ENCODE measurements around the gene ARHGAP26. TPM values are rescaled to one million over a fixed set of nuclear protein-coding genes. Genes with fewer than 3 reads are reported as not detected.

ARHGAP26 gene
- polyA plus RNA-seq, 4 donors: 7.6 to 31.7 (median 11.5) TPM

- DNase-seq (no peak), FAIRE-seq (no peak)
- H3K4me1 ChIP-seq (ENCODE audit: control insufficient read depth in 3 of 3, insufficient read depth in 2 of 3, low read depth in 1 of 3, low read length in 2 of 3): peaks cover 0 to 53% (median 14%) of the 10 kb centered on the region in 3 donors
- no peaks in the 10 kb centered on the region for H3K27me3 ChIP-seq (ENCODE audit: control insufficient read depth in 3 of 3, insufficient read depth in 3 of 3, low read length in 3 of 3)
- H3K36me3 ChIP-seq (ENCODE audit: control insufficient read depth in 3 of 3, insufficient read depth in 2 of 3, low read depth in 1 of 3, low read length in 3 of 3): no peaks in the 10 kb centered on the region
- 65 to 75% (median 69%) methylated on average over 13 of the region's 13 CpGs for WGBS, 3 donors
- no peak overlapping the region for H3K4me3 ChIP-seq (ENCODE audit: low read depth in 1 of 3, low read length in 3 of 3)
- H3K27ac ChIP-seq (ENCODE audit: low read depth in 1 of 3, low read length in 2 of 3): no peak overlapping the region
- H3K9me3 ChIP-seq (ENCODE audit: control insufficient read depth in 2 of 2, insufficient read depth in 1 of 2, low read depth in 1 of 2, low read length in 1 of 2): no peaks in the 10 kb centered on the region
Observed at GRCh38 chr5:142864290-142865260, 94.4 kb downstream of the ARHGAP26 start.

- peaks cover 4 to 63% (median 14%) of the 10 kb centered on the region in 3 donors for H3K4me1 ChIP-seq (ENCODE audit: control insufficient read depth in 3 of 3, insufficient read depth in 2 of 3, low read depth in 1 of 3, low read length in 2 of 3)
- H3K9me3 ChIP-seq (ENCODE audit: control insufficient read depth in 2 of 2, insufficient read depth in 1 of 2, low read depth in 1 of 2, low read length in 1 of 2): no peaks in the 10 kb centered on the region
- no peaks in the 10 kb centered on the region for H3K27me3 ChIP-seq (ENCODE audit: control insufficient read depth in 3 of 3, insufficient read depth in 3 of 3, low read length in 3 of 3)
- no peak overlapping the region for H3K4me3 ChIP-seq (ENCODE audit: low read depth in 1 of 3, low read length in 3 of 3)
- H3K36me3 ChIP-seq (ENCODE audit: control insufficient read depth in 3 of 3, insufficient read depth in 2 of 3, low read depth in 1 of 3, low read length in 3 of 3): no peaks in the 10 kb centered on the region
- WGBS, 3 donors: 89 to 93% (median 92%) methylated on average over 4 of the region's 4 CpGs
- DNase-seq (no peak), FAIRE-seq (no peak)
- H3K27ac ChIP-seq (ENCODE audit: low read depth in 1 of 3, low read length in 2 of 3): no peak overlapping the region
Observed at GRCh38 chr5:142865631-142866030, 95.5 kb downstream of the ARHGAP26 start.

DNA sequence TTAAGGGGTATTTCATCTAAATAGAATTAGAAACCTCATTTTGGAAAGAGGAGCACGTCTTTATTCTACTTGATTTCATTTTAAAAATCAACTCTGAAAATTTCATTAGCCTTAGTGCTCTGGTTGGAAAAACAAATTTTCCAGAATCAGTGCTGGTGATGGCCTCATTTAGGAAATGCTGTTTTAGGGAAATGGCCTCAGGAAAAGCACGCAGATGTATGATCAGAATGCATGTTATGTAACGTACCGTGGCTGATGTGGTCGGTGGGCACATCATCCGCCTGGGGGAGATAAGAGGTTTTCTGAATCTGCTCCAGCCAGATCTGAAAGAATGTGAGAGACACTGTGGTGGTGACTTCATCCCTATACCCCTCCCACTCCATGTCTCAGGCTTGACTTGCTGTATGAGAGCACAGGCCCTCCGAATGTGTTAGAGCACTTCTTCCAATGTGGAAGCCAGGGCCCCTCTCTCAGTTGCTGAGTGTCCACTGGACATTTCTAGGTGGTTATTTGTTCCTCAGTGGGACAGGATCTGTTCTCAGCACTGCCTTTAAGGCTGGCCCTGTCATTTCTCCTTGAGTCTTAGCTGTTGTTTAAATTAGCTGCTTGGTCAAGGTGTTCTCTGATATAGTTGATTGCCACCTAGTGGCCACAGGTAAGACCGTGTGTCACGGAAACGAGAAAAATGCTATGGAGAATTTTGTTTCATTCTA, 96.5 kb downstream of the ARHGAP26 start:
- FAIRE-seq (no peak), DNase-seq (peak; percentile 86 to 88)
- Histone ChIP-seq H3K9me3 (ENCODE audit: control insufficient read depth in 2 of 2, insufficient read depth in 1 of 2, low read depth in 1 of 2, low read length in 1 of 2) (no peaks in the 10 kb centered on the region), H3K36me3 (ENCODE audit: control insufficient read depth in 3 of 3, insufficient read depth in 2 of 3, low read depth in 1 of 3, low read length in 3 of 3) (no peaks in the 10 kb centered on the region), H3K4me3 (ENCODE audit: low read depth in 1 of 3, low read length in 3 of 3) (no peak overlapping the region), H3K27me3 (ENCODE audit: control insufficient read depth in 3 of 3, insufficient read depth in 3 of 3, low read length in 3 of 3) (no peaks in the 10 kb centered on the region), H3K27ac (ENCODE audit: low read depth in 1 of 3, low read length in 2 of 3) (peak overlapping the region in 2 of 3 donors; percentile 16 to 31), H3K4me1 (ENCODE audit: control insufficient read depth in 3 of 3, insufficient read depth in 2 of 3, low read depth in 1 of 3, low read length in 2 of 3) (peaks cover 7 to 64% (median 10%) of the 10 kb centered on the region in 3 donors)
- WGBS, 3 donors: 52 to 54% (median 53%) methylated on average over 10 of the region's 10 CpGs

DNA sequence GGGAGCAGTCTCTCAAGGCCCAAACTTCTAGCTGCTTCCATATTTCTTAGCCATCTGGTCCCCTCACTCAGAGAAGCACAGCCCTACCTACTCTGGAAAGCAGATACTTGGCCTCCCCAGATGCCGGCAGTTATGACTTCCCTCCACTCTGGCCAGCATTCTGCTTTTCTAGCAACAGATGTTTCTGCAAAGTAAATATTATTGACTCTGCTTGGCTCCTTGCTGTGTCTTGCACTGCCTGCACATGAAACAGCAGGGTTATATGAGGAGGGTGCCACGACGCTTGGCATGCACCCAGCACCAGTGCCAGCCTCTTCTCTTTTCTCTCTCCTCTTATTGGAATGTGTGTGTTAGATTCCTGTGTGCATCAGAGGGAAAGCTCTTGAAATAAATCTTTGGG, 99.7 kb downstream of the ARHGAP26 start:
- H3K36me3 ChIP-seq (ENCODE audit: control insufficient read depth in 3 of 3, insufficient read depth in 2 of 3, low read depth in 1 of 3, low read length in 3 of 3): peaks cover 0 to 2% (median 0%) of the 10 kb centered on the region in 3 donors
- no peaks in the 10 kb centered on the region for H3K27me3 ChIP-seq (ENCODE audit: control insufficient read depth in 3 of 3, insufficient read depth in 3 of 3, low read length in 3 of 3)
- H3K4me1 ChIP-seq (ENCODE audit: control insufficient read depth in 3 of 3, insufficient read depth in 2 of 3, low read depth in 1 of 3, low read length in 2 of 3): peaks cover 21 to 71% (median 26%) of the 10 kb centered on the region in 3 donors
- no peaks in the 10 kb centered on the region for H3K9me3 ChIP-seq (ENCODE audit: control insufficient read depth in 2 of 2, insufficient read depth in 1 of 2, low read depth in 1 of 2, low read length in 1 of 2)
- DNase-seq: peak; percentile 41 to 50
- WGBS, 3 donors: 13 to 29% (median 27%) methylated on average over 3 of the region's 3 CpGs
- FAIRE-seq: no peak
- peak overlapping the region; percentile 44 to 90 (median 82) for H3K27ac ChIP-seq (ENCODE audit: low read depth in 1 of 3, low read length in 2 of 3)
- H3K4me3 ChIP-seq (ENCODE audit: low read depth in 1 of 3, low read length in 3 of 3): no peak overlapping the region

DNA sequence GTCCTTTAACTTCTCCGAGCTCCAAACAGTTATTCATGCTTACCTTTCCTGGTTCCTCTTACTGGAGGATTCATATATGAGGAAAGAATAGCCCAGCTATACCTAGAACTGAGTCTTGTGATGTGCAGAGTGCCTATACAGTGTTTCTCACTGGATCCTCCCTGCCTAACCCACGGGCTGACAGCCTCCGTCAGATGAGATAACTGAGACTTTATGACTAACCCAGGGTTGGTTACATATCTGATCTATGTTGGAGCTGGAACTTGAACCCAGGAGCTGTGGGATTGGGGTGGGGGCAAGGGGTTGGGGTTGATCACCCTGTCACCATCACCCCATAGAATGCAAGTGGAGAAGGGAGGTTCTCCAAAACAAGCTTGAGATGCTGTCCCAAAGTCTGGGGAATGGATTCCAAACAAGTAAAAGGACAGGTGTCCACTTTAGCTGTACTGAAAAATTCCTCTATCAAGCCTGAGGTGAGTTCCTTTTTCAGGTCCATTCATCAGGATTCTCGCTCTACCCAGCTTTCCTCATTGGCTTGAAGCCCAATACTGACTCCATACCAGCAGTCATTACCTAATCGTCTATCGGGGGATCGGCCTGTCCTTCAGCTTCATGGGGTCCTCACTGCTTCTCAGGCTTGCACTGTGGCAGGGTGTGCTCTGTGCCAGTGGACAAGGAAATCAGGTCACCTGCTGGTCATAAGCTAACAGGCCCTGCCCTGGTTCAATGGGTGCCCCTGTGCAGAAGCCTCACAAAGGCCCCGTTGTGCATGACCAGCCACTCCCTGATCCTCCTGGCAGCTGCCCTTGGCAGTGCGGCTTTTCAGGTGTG, 100.6 kb downstream of the ARHGAP26 start:
- H3K27me3 ChIP-seq (ENCODE audit: control insufficient read depth in 3 of 3, insufficient read depth in 3 of 3, low read length in 3 of 3): no peaks in the 10 kb centered on the region
- no peaks in the 10 kb centered on the region for H3K9me3 ChIP-seq (ENCODE audit: control insufficient read depth in 2 of 2, insufficient read depth in 1 of 2, low read depth in 1 of 2, low read length in 1 of 2)
- WGBS, 3 donors: 19 to 61% (median 40%) methylated on average over 9 of the region's 9 CpGs
- H3K4me3 ChIP-seq (ENCODE audit: low read depth in 1 of 3, low read length in 3 of 3): no peak overlapping the region
- peak overlapping the region; percentile 44 to 90 (median 82) for H3K27ac ChIP-seq (ENCODE audit: low read depth in 1 of 3, low read length in 2 of 3)
- DNase-seq (peak; percentile 68 to 87), FAIRE-seq (no peak)
- peaks cover 21 to 75% (median 26%) of the 10 kb centered on the region in 3 donors for H3K4me1 ChIP-seq (ENCODE audit: control insufficient read depth in 3 of 3, insufficient read depth in 2 of 3, low read depth in 1 of 3, low read length in 2 of 3)
- peaks cover 0 to 2% (median 0%) of the 10 kb centered on the region in 3 donors for H3K36me3 ChIP-seq (ENCODE audit: control insufficient read depth in 3 of 3, insufficient read depth in 2 of 3, low read depth in 1 of 3, low read length in 3 of 3)

DNA sequence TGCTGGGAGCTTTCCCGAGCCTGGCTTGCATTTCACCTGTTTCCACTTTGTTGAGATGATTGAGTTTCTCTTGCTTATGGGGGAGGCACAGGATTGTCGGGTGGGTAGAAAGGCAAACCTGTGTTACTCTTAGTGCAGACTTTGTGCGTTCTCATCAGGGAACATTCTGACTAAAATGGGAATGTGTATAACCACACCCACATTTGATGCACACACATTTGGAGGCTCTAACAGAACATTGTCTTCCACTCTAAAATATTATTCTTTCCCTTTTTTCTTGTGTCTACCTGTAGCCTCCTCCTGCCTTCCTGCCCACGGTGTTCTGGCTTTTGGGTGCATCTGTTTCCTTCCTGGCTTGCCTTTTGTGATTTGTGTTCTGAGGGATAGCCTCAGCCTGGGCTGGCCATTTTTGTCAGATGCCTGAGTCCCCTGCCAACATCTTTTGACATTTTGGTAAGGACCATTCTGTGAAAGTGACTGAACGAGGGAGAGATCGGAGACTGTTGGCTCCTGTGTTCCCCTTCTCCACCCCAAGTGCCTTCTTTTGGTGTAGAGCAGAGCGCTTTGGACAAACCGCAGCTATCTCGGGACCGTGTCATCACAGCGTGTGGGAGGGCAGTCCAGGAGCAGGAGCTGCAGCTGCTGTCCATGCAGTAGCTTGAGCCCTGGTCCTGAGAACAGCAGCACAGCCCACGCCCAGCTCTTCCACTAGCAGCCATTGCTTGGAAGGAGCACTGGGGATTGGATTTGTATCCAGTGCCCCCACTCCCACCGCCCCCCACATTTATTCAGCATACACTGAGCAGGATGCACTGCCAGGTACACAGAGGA, 101.4 kb downstream of the ARHGAP26 start:
- no peak overlapping the region for H3K4me3 ChIP-seq (ENCODE audit: low read depth in 1 of 3, low read length in 3 of 3)
- H3K27ac ChIP-seq (ENCODE audit: low read depth in 1 of 3, low read length in 2 of 3): peak overlapping the region; percentile 26 to 90 (median 82)
- WGBS, 3 donors: 34 to 62% (median 51%) methylated on average over 13 of the region's 13 CpGs
- peaks cover 0 to 2% (median 0%) of the 10 kb centered on the region in 3 donors for H3K36me3 ChIP-seq (ENCODE audit: control insufficient read depth in 3 of 3, insufficient read depth in 2 of 3, low read depth in 1 of 3, low read length in 3 of 3)
- DNase-seq: no peak
- H3K4me1 ChIP-seq (ENCODE audit: control insufficient read depth in 3 of 3, insufficient read depth in 2 of 3, low read depth in 1 of 3, low read length in 2 of 3): peaks cover 21 to 79% (median 26%) of the 10 kb centered on the region in 3 donors
- FAIRE-seq: no peak
- no peaks in the 10 kb centered on the region for H3K9me3 ChIP-seq (ENCODE audit: control insufficient read depth in 2 of 2, insufficient read depth in 1 of 2, low read depth in 1 of 2, low read length in 1 of 2)
- H3K27me3 ChIP-seq (ENCODE audit: control insufficient read depth in 3 of 3, insufficient read depth in 3 of 3, low read length in 3 of 3): no peaks in the 10 kb centered on the region

DNA sequence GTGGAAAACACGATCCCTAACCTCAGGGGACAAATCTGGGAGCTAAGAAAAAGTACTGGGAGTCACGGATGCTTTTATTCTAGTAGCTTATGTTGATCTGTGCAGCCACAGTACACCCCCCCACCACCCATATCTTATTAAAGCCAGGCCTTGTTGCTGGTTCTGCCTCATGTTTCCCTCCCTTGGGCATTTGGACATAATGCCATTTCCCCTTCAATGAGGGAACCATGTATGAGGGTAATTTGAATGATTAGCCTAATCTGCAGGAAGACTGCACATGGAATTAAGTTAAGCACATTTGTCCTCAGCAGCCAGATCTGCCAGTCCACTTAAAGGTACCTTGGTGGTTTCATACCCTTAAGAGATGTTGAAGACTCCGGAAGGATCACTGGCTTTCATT, 102.0 kb downstream of the ARHGAP26 start:
- FAIRE-seq (no peak), DNase-seq (no peak)
- Histone ChIP-seq H3K27me3 (ENCODE audit: control insufficient read depth in 3 of 3, insufficient read depth in 3 of 3, low read length in 3 of 3) (no peaks in the 10 kb centered on the region), H3K36me3 (ENCODE audit: control insufficient read depth in 3 of 3, insufficient read depth in 2 of 3, low read depth in 1 of 3, low read length in 3 of 3) (peaks cover 0 to 2% (median 0%) of the 10 kb centered on the region in 3 donors), H3K4me1 (ENCODE audit: control insufficient read depth in 3 of 3, insufficient read depth in 2 of 3, low read depth in 1 of 3, low read length in 2 of 3) (peaks cover 21 to 75% (median 29%) of the 10 kb centered on the region in 3 donors), H3K9me3 (ENCODE audit: control insufficient read depth in 2 of 2, insufficient read depth in 1 of 2, low read depth in 1 of 2, low read length in 1 of 2) (no peaks in the 10 kb centered on the region), H3K27ac (ENCODE audit: low read depth in 1 of 3, low read length in 2 of 3) (peak overlapping the region in 2 of 3 donors; percentile 82 to 90), H3K4me3 (ENCODE audit: low read depth in 1 of 3, low read length in 3 of 3) (no peak overlapping the region)
- 41 to 70% (median 59%) methylated on average over 3 of the region's 3 CpGs for WGBS, 3 donors
